DND-41 (cell line): ENCODE results near the gene RAB25.
A peak's percentile ranks its signal among the peaks of the same experiment; 100 is the strongest.

Source experiments
- ATAC-seq: fragments of 200-7000 bp; cut with Tn5 transposase; 3 replicates; pipeline ENCODE4 v1.9.1; 2021; ENCODE audit warnings: low read depth; ENCODE audit not compliant: insufficient read depth
- DNase-seq: peaks from one replicate; pipeline ENCODE4 v3.0.0-alpha.2; 2020
- H2AFZ ChIP-seq: 2 replicates; pipeline ENCODE4 v1.6.0; 2012; ENCODE audit warnings: low read depth, low read length
- H3K27ac ChIP-seq: 2 replicates; pipeline ENCODE4 v1.5.1; 2012; ENCODE audit warnings: low read length, inconsistent platforms
- H3K27me3 ChIP-seq: fragments of 200-600 bp; sonication (generic); 2 replicates; pipeline ENCODE4 v1.6.0; 2012; ENCODE audit warnings: low read length, mild to moderate bottlenecking, inconsistent platforms; ENCODE audit not compliant: insufficient read depth, poor library complexity
- H3K36me3 ChIP-seq: 2 replicates; pipeline ENCODE4 v1.5.1; 2012; ENCODE audit warnings: low read length, inconsistent platforms; ENCODE audit not compliant: insufficient read depth
- H3K4me1 ChIP-seq: 2 replicates; pipeline ENCODE4 v1.5.1; 2012; ENCODE audit warnings: mild to moderate bottlenecking, low read length; ENCODE audit not compliant: insufficient read depth
- H3K4me2 ChIP-seq: 2 replicates; pipeline ENCODE4 v1.6.0; 2012; ENCODE audit warnings: mild to moderate bottlenecking, moderate library complexity, low read length, inconsistent platforms; ENCODE audit not compliant: insufficient read depth
- H3K4me3 ChIP-seq, 2 experiments: fragments of 200-600 bp in 1 of 2; shearing (Covaris generic) in 1 of 2; 2 replicates each; pipeline ENCODE4 v1.5.1; 2012 to 2016; ENCODE audit warnings: inconsistent platforms in 2 of 2, low read length in 2 of 2, mild to moderate bottlenecking in 2 of 2, low read depth in 1 of 2, moderate library complexity in 1 of 2
- H3K79me2 ChIP-seq: 2 replicates; pipeline ENCODE4 v1.6.0; 2012; ENCODE audit warnings: low read length, inconsistent platforms; ENCODE audit not compliant: insufficient read depth
- H3K9ac ChIP-seq: 2 replicates; pipeline ENCODE4 v1.6.0; 2012; ENCODE audit warnings: low read depth, mild to moderate bottlenecking, inconsistent platforms, low read length, moderate library complexity
- H3K9me3 ChIP-seq: 2 replicates; pipeline ENCODE4 v1.5.1; 2012; ENCODE audit warnings: low read length, moderate library complexity, mild to moderate bottlenecking, inconsistent platforms; ENCODE audit not compliant: insufficient read depth, severe bottlenecking
- H4K20me1 ChIP-seq: 2 replicates; pipeline ENCODE4 v1.6.0; 2012; ENCODE audit warnings: low read length; ENCODE audit not compliant: insufficient read depth
- CTCF ChIP-seq: IDR thresholded peaks from 2 replicates; pipeline ENCODE4 v1.5.1; 2012; ENCODE audit warnings: borderline replicate concordance, low read length, moderate library complexity, mild to moderate bottlenecking; ENCODE audit not compliant: poor library complexity, severe bottlenecking; ENCODE audit errors: extremely low read depth
- EZH2 ChIP-seq: IDR thresholded peaks from 3 replicates; pipeline ENCODE4 v1.6.1; 2012; ENCODE audit warnings: borderline replicate concordance, low read depth, mild to moderate bottlenecking, moderate library complexity, low read length, inconsistent platforms; ENCODE audit not compliant: severe bottlenecking

Gene RAB25

GRCh38 chr1:156048663-156049258 is 12.2 kb upstream of the RAB25 start:
- TF ChIP-seq CTCF: no peak
- TF ChIP-seq EZH2: no peak
- Histone ChIP-seq H3K9me3 (no peaks in the 10 kb centered on the region), H3K4me2 (no peak overlapping the region), H3K27ac (no peak overlapping the region), H3K27me3 (no peaks in the 10 kb centered on the region), H3K4me3 (no peak overlapping the region), H3K9ac (no peak overlapping the region), H3K4me1 (peaks cover 17% of the 10 kb centered on the region), H4K20me1 (peaks cover 12% of the 10 kb centered on the region; the same call in 1 of the 2 replicates), H2AFZ (no peak overlapping the region), H3K36me3 (peaks cover 56% of the 10 kb centered on the region), H3K79me2 (peaks cover 20% of the 10 kb centered on the region)
- ATAC-seq (no peak), DNase-seq (no peak)

GRCh38 chr1:156050376-156050775 is 10.6 kb upstream of the RAB25 start:
- no peak for TF ChIP-seq EZH2
- TF ChIP-seq CTCF: no peak
- peaks cover 42% of the 10 kb centered on the region for H3K36me3 ChIP-seq
- H3K4me2 ChIP-seq: no peak overlapping the region
- no peak overlapping the region for H3K9ac ChIP-seq
- H3K79me2 ChIP-seq: peaks cover 27% of the 10 kb centered on the region
- H4K20me1 ChIP-seq: peaks cover 12% of the 10 kb centered on the region; the same call in 1 of the 2 replicates
- ATAC-seq (no peak), DNase-seq (no peak)
- H2AFZ ChIP-seq: no peak overlapping the region
- H3K27me3 ChIP-seq: no peaks in the 10 kb centered on the region
- H3K9me3 ChIP-seq: no peaks in the 10 kb centered on the region
- H3K4me1 ChIP-seq: peaks cover 24% of the 10 kb centered on the region
- H3K4me3 ChIP-seq: no peak overlapping the region
- H3K27ac ChIP-seq: no peak overlapping the region

GRCh38 chr1:156051011-156051725 is 9.8 kb upstream of the RAB25 start:
- H3K79me2 ChIP-seq: peaks cover 33% of the 10 kb centered on the region
- no peak for DNase-seq
- H3K27ac ChIP-seq: no peak overlapping the region
- no peak overlapping the region for H3K4me3 ChIP-seq
- no peak for ATAC-seq
- H2AFZ ChIP-seq: no peak overlapping the region
- TF ChIP-seq EZH2 (no peak), CTCF (no peak)
- H4K20me1 ChIP-seq: peaks cover 12% of the 10 kb centered on the region; the same call in 1 of the 2 replicates
- H3K36me3 ChIP-seq: peaks cover 40% of the 10 kb centered on the region
- H3K9me3 ChIP-seq: no peaks in the 10 kb centered on the region
- no peak overlapping the region for H3K9ac ChIP-seq
- H3K4me1 ChIP-seq: peaks cover 32% of the 10 kb centered on the region
- H3K27me3 ChIP-seq: no peaks in the 10 kb centered on the region
- H3K4me2 ChIP-seq: 0 out of 2 replicates have a peak overlapping the region, but pooled peaks have one; percentile 86
